GM23248 (cell line): Measurements from ENCODE around the gene ZFAND6. TPM values are rescaled to one million over a fixed set of nuclear protein-coding genes. Genes with fewer than 3 reads are reported as not detected.

Experiments used
- DNase-seq: peaks from one replicate; pipeline ENCODE4 v3.0.0-alpha.2; 2015
- H2AFZ ChIP-seq: fragments of 200-600 bp; sonication (generic); 2 replicates; pipeline ENCODE4 v1.6.1; 2016; ENCODE audit warnings: antibody characterized with exemption
- H3F3A ChIP-seq: fragments of 200-600 bp; sonication (generic); 2 replicates; pipeline ENCODE4 v1.6.1; 2016; ENCODE audit warnings: mild to moderate bottlenecking, antibody characterized with exemption, mixed run types; ENCODE audit not compliant: insufficient read depth
- H3K27ac ChIP-seq: fragments of 200-600 bp; sonication (generic); 2 replicates; pipeline ENCODE4 v1.5.1; 2016; ENCODE audit warnings: mild to moderate bottlenecking
- H3K27me3 ChIP-seq: fragments of 200-600 bp; sonication (generic); replicated peaks from 2 replicates; pipeline ENCODE4 v1.6.1; 2016; ENCODE audit warnings: mild to moderate bottlenecking; ENCODE audit not compliant: insufficient read depth
- H3K36me3 ChIP-seq: fragments of 200-600 bp; sonication (generic); 2 replicates; pipeline ENCODE4 v1.6.1; 2016; ENCODE audit warnings: low read depth, mild to moderate bottlenecking
- H3K4me1 ChIP-seq: fragments of 200-600 bp; sonication (generic); 2 replicates; pipeline ENCODE4 v1.6.1; 2016; ENCODE audit warnings: mild to moderate bottlenecking; ENCODE audit not compliant: insufficient read depth
- H3K4me2 ChIP-seq: fragments of 200-600 bp; sonication (generic); one replicate; pipeline ENCODE4 v1.6.1; 2016; ENCODE audit warnings: mild to moderate bottlenecking; ENCODE audit not compliant: unreplicated experiment
- H3K4me3 ChIP-seq: fragments of 200-600 bp; sonication (generic); 2 replicates; pipeline ENCODE4 v1.5.1; 2016; ENCODE audit warnings: mild to moderate bottlenecking
- H3K79me2 ChIP-seq: fragments of 200-600 bp; sonication (generic); 2 replicates; pipeline ENCODE4 v1.6.1; 2016; ENCODE audit warnings: mild to moderate bottlenecking; ENCODE audit not compliant: insufficient read depth
- H3K9ac ChIP-seq: fragments of 200-600 bp; sonication (generic); 2 replicates; pipeline ENCODE4 v1.6.1; 2016; ENCODE audit warnings: mild to moderate bottlenecking
- H3K9me2 ChIP-seq: fragments of 200-600 bp; sonication (generic); 2 replicates; pipeline ENCODE4 v1.6.1; 2016; ENCODE audit warnings: mixed run types, mild to moderate bottlenecking, moderate library complexity; ENCODE audit not compliant: insufficient read depth
- H3K9me3 ChIP-seq: fragments of 200-600 bp; sonication (generic); one replicate; pipeline ENCODE4 v1.6.1; 2017; ENCODE audit warnings: low read depth
- H4K20me1 ChIP-seq: fragments of 200-600 bp; sonication (generic); 2 replicates; pipeline ENCODE4 v1.6.0; 2016; ENCODE audit not compliant: insufficient read depth
- EZH2 ChIP-seq: fragments of 200-600 bp; sonication (generic); IDR thresholded peaks from 2 replicates; pipeline ENCODE4 v1.6.1; 2018; ENCODE audit warnings: antibody characterized with exemption, mild to moderate bottlenecking; ENCODE audit not compliant: insufficient read depth, poor library complexity, severe bottlenecking
- EZH2phosphoT487 ChIP-seq: fragments of 200-600 bp; sonication (generic); IDR thresholded peaks from 2 replicates; pipeline ENCODE4 v1.6.1; 2018; ENCODE audit warnings: antibody characterized with exemption, moderate library complexity, mild to moderate bottlenecking, low read depth; ENCODE audit not compliant: insufficient read depth
- WGBS, 2 experiments: methylation state at CpG; one replicate each; pipeline ENCODE4 v1.1.6; 2015 to 2017; ENCODE audit warnings: low lambda C conversion rate in 2 of 2, low coverage in 1 of 2; ENCODE audit errors: missing lambda C conversion rate in 2 of 2; 5-methylcytosine and 5-hydroxymethylcytosine counted together
- in situ Hi-C: fragments of 300-500 bp; cut with MboI; formaldehyde crosslinking; loops from 2 replicates; pipeline ENCODE4 v1.15.0; 2020
- polyA plus RNA-seq: library from polyadenylated mRNA; unstranded; fragments of >200 nt; fragmentation: Nextera tagmentation; extraction: Ambion mirVana; gene quantifications from 2 replicates; pipeline ENCODE4 v1.2.1, GENCODE V29; 2016
- total RNA-seq: library from RNA; depleted of rRNA; stranded (reverse); fragments of >200 nt; shearing (Covaris generic); gene quantifications from 2 replicates; pipeline ENCODE4 v1.2.3, GENCODE V29; 2014

ZFAND6 gene
- total and polyA plus RNA-seq, 2 experiments from 2014 or later: 101 to 104 TPM

DNA sequence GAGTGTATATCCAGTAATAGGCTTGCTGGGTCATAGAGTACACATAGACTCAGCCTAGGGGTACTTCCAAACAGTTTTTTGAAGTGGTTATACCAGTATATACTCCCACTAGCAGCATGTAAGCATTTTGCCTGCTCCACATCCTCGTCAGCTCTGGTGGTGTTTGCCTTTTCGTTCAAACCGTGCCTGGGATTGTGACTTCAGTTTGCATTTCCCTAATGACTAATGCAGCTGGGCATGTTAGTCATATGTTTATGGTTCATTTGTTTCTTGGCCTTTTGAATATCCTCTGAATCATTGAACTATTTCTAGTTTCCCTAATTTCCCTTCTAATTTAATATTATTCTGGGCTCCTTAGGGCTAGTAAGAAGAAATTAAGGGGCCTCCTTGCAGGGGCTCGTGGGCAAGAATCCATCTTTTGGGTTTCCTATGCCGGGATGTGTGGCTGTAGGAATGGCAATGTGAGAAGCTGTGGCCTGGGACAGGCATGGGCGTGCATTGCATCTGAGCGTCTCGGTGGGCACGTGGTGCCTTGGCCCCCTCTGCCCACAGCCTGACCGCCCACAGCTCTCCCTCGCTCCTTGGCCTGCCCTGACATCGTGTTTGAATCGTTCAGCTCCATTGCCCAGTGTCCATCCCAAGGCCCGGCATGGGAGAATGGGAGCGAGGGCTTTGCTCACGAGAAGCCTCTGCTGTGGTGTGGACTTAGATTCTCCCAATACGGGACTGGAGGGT is 119.7 kb downstream of the ZFAND6 start:
- WGBS, 2 experiments: 42 to 47% methylated on average over 17 of the region's 17 CpGs
- TF ChIP-seq EZH2phosphoT487 (no peak), EZH2 (no peak)
- no peaks in the 10 kb centered on the region for H3K36me3 ChIP-seq

DNA sequence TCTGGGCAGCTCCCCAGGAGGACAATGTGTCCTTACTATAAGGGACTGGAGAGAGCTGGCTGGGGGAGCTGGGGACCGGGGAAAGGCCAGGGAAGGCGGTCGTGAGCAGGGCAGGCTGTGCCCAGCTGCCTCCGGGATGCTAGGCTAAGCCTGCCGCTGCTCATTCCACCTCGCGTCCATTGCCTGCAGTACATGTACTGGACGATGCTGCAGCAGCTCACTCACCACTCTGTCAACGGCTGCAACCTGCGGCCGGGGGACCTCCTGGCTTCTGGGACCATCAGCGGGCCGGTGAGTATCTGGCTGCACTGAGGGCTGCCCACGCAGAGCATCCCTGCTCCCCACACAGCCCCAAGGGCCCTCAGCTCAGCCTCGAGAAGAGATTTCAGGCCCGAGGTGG is 120.5 kb downstream of the ZFAND6 start:
- Histone ChIP-seq H2AFZ (no peak overlapping the region), H3K9me3 (no peaks in the 10 kb centered on the region), H3K27me3 (no peaks in the 10 kb centered on the region), H3K4me2 (no peak overlapping the region), H3F3A (peaks cover 31% of the 10 kb centered on the region), H3K36me3 (no peaks in the 10 kb centered on the region), H4K20me1 (no peaks in the 10 kb centered on the region), H3K9ac (no peak overlapping the region), H3K4me3 (no peak overlapping the region), H3K79me2 (no peaks in the 10 kb centered on the region), H3K9me2 (no peaks in the 10 kb centered on the region), H3K4me1 (peaks cover 28% of the 10 kb centered on the region), H3K27ac (no peak overlapping the region)
- DNase-seq: no peak
- WGBS, 2 experiments: 93% methylated on average over 15 to 16 of the region's 16 CpGs
- in situ Hi-C loops: no loop called here
- TF ChIP-seq EZH2phosphoT487: no peak

More for the DNA sequence above, 119.7 kb downstream of the ZFAND6 start:
- peak; percentile 93 for DNase-seq
- Histone ChIP-seq H4K20me1 (no peaks in the 10 kb centered on the region), H3K79me2 (no peaks in the 10 kb centered on the region), H3K9me3 (no peaks in the 10 kb centered on the region), H2AFZ (no peak overlapping the region), H3K27ac (peak overlapping the region; percentile 62), H3K4me1 (peaks cover 34% of the 10 kb centered on the region), H3K4me2 (peak overlapping the region; percentile 66), H3K9me2 (no peaks in the 10 kb centered on the region), H3K27me3 (no peaks in the 10 kb centered on the region), H3K4me3 (peak overlapping the region; percentile 11; the same call in 1 of the 2 replicates), H3K9ac (0 out of 2 replicates have a peak overlapping the region, but pooled peaks have one; percentile 14), H3F3A (peaks cover 37% of the 10 kb centered on the region)
- in situ Hi-C loops: no loop called here

DNA sequence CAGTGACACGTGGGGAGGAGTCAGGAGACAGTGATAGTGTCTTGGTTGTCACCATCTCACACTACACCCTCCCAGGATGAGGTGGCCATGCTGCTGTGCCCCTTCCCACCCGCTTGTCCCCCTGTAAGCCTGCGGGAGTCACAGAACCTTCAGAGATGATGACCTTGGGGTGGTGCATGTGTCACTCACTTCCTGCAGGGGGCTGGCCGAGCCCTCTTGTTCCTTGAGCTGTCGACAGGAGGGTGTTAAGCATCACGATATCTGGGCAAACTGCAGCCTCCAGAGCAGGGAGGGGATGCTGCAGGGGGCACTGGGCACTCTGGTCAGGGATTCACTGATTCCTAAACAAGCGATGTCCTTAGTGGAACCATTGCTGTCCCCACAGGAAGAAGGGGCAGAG is 121.0 kb downstream of the ZFAND6 start:
- Histone ChIP-seq H4K20me1 (no peaks in the 10 kb centered on the region), H3K4me2 (no peak overlapping the region), H3K27ac (no peak overlapping the region), H3K79me2 (no peaks in the 10 kb centered on the region), H2AFZ (no peak overlapping the region), H3K4me1 (peaks cover 27% of the 10 kb centered on the region), H3K9me2 (no peaks in the 10 kb centered on the region), H3K9ac (no peak overlapping the region), H3F3A (peaks cover 31% of the 10 kb centered on the region), H3K4me3 (no peak overlapping the region), H3K36me3 (no peaks in the 10 kb centered on the region), H3K27me3 (no peaks in the 10 kb centered on the region), H3K9me3 (no peaks in the 10 kb centered on the region)
- in situ Hi-C loops: no loop called here
- TF ChIP-seq EZH2 (no peak), EZH2phosphoT487 (no peak)
- no peak for DNase-seq
- WGBS, 2 experiments: 96 to 98% methylated on average over 7 of the region's 7 CpGs

DNA sequence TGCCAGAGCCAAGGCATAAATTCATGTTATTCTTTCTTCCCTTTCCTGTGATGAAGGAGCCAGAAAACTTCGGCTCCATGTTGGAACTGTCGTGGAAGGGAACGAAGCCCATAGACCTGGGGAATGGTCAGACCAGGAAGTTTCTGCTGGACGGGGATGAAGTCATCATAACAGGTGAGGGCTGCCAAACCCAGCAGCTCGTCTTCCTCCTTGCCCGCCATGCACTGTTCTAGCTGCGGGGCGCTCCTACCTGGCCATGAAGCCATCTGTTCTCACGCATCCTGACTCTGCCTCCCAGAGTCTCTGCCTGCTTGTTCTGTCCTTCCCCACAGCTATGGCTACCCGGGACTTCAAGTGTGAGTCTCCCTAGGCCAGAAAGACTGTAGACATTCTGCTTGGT is 121.5 kb downstream of the ZFAND6 start:
- TF ChIP-seq EZH2phosphoT487: no peak
- no peak for TF ChIP-seq EZH2
- in situ Hi-C loops: no loop called here
- peaks cover 31% of the 10 kb centered on the region for H3F3A ChIP-seq
- DNase-seq: no peak
- H3K9me2 ChIP-seq: no peaks in the 10 kb centered on the region
- WGBS, 2 experiments: 93 to 95% methylated on average over 10 of the region's 10 CpGs
- H3K9me3 ChIP-seq: no peaks in the 10 kb centered on the region
- no peaks in the 10 kb centered on the region for H3K27me3 ChIP-seq
- H3K79me2 ChIP-seq: no peaks in the 10 kb centered on the region
- H2AFZ ChIP-seq: no peak overlapping the region
- no peaks in the 10 kb centered on the region for H4K20me1 ChIP-seq
- no peak overlapping the region for H3K27ac ChIP-seq
- H3K9ac ChIP-seq: no peak overlapping the region
- no peak overlapping the region for H3K4me2 ChIP-seq
- H3K4me1 ChIP-seq: peaks cover 27% of the 10 kb centered on the region
- H3K36me3 ChIP-seq: no peaks in the 10 kb centered on the region
- no peak overlapping the region for H3K4me3 ChIP-seq
